MV-4-11 (cell line): ENCODE results near the gene C2orf69.

Experiments
- DNase-seq: peaks from one replicate; lab custom pipeline; 2025; lab: John Stamatoyannopoulos, UW

C2orf69 gene

GRCh38 chr2:199914372-199914958 is 3.4 kb downstream of the C2orf69 start:
- DNase-seq = no peak

GRCh38 chr2:199916980-199917379 is 5.9 kb downstream of the C2orf69 start:
- no peak for DNase-seq

DNA sequence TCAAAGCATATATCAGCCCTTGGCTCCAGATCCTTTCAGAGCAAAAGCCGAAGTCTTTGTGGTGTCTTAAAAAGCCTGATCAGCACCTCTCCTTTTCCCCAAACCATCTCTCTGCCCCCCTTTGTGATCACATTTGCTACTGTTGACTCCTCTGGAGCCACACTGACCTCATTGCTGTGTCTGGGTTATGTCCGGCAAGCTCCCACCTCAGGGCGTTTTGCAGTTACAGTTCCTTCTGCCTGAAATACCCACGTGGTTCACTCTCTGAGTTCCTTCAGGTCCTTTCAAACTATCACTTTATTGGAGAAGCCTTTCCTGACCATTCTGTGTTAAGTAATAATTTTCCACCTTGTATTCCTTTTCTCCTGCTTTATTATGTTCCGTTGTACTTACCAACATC is 11.8 kb downstream of the C2orf69 start:
- DNase-seq = peak; percentile 50

DNA sequence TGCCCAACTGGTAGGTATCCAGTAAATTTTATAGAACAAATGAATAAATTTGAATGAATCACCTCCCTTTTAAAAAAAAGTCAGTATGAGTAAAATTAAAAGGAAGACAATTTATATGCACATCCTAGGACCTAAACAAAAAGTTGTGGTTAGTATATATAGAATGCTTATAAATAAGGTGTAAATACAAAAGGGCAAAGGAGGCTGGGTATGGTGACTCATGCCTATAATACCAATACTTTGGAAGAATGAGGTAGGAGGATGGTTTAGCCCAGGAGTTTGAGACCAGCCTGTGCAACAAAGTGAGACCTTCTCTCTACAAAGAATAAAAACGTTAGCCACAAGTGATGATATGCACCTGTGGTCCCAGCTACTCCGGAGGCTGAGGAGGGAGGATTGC is 12.8 kb downstream of the C2orf69 start:
- no peak for DNase-seq

- no peak for DNase-seq
These were observed 15.7 kb downstream of the C2orf69 start for GRCh38 chr2:199926806-199927205.

DNA sequence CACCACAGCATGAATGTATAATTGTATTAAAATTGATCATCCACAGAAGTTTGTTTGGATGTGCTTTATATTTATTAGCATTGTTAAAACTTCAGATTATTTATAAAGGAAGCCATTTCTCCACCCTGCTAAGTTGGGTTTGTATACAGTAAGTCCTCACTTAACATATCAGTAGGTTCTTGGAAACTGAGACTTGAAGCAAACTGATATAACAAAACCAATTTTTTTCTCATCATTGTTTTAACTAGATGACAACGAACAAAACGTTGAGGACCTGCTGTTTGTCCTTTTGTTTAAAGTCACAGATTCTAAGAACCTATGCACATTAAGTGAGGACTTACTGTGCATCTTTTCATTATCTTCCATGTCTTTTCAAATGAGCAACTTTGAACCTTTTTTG is 17.1 kb downstream of the C2orf69 start:
- no peak for DNase-seq

DNA sequence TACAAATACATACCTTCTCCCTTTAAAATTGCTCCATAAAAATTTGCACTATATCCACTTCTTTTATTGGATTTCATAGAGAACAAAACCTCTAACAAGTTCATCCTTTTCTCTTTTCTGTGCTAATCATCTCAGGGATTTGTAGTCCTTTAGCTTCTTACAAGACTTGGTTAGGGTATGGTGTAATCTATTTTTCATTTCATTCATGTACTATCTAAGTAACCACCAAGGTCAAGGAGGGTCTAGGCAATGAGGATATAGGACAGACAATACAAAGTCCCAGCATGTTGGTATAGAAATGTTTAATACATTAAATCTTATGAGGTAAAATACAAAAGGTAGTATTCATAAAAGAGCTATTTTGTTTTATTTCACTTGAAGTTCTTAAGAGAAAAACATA is 17.5 kb downstream of the C2orf69 start:
- DNase-seq = no peak

DNA sequence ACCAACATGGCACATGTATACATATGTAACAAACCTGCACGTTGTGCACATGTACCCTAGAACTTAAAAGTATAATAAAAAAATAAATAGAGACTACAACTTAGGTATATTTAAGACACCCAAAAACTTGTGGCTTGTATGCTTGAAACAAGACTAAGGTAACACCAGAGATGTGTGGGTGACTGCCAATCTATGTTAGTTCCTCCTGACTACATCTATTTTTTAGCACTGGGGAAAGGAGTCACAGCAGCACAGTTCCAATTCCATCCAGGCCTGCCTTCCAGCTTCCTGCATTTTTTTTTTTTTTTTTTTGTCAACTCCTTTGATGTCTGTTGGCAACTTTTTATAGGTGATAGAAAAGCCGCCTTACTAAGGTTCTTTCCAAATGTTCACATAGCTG is 18.2 kb downstream of the C2orf69 start:
- DNase-seq = no peak

DNA sequence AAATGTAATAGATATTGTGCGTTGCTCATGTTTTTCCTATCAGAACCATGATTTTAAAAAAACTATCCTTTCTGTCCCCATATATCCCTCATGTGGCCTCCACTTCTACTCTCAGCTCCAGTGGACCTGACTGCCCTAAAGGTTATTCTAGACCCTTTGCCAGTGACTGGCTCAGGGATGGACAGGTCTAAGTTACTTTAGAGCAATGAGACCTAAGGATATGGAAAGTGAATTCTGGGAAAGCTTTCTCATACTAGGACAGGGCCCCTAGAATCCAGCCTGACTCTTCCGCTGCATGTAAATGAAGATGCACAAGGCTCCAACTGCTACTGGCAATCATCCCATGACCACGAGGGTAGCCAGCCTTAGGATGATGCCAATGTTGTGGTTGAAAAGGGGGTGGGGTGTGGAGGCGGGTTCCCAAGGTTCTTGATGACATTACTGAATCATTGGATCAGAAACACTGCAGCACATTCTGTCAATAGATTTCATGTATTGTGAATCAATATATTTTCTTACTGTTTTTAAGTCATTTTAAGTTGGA is 21.3 kb downstream of the C2orf69 start:
- DNase-seq = no peak

- no peak for DNase-seq
These were observed 22.4 kb downstream of the C2orf69 start for GRCh38 chr2:199933466-199933865.

DNA sequence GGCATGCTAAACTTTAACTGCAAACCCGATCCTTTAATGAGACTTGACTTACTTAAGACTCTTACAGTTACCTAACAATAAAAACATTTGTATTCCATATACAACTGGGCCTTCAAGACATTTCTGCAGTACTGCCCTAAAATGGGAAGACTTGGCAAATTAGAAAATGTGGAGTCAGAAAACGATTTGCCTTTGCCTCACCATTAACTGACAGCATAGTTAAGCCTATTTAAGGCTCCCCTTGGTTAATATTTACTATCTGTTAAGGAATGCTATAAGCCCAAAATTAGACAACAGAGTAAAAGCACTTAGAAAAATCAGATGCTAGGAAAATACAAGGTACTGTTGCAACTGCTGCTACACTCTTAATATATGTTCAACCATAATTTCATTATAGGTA is 25.5 kb downstream of the C2orf69 start:
- DNase-seq = no peak

GRCh38 chr2:199940373-199940772 is 29.3 kb downstream of the C2orf69 start:
- DNase-seq = peak; percentile 77

DNA sequence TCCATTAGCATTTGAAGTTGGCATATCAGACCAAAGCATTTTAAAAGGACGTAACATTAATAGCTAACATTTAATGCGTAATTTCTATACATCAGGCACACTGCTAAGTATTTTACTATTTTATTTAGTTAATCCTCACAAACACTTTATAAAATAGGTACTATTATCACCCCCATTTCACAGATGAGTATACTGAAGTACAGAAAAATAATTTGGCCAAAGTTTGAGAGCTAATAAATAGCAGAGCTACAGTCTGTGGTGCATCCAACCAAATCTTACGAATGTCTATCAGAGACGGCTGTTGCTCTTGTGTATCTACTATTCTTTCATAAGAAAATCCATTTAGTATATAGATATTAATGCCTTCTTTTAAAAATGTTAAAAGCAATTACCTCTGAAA is 32.3 kb downstream of the C2orf69 start:
- no peak for DNase-seq

DNA sequence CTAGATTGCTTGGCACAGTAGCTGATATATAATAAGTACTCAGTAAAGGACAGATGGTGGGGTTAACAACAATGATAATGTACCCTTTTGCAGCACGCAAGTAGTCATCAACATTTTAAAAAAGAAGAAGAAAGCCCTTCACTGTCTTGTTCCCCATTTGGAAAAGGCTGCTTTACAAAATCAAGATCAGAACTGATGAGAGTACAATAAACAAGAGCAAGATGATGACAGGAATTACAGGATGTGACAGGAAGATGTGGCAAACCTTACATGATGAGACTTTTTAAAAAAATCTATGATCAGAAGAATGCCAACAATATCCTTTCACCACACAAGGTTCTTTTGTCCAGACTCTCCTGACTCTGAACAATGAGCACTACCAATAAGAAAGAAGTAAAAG is 35.1 kb downstream of the C2orf69 start:
- DNase-seq = no peak

DNA sequence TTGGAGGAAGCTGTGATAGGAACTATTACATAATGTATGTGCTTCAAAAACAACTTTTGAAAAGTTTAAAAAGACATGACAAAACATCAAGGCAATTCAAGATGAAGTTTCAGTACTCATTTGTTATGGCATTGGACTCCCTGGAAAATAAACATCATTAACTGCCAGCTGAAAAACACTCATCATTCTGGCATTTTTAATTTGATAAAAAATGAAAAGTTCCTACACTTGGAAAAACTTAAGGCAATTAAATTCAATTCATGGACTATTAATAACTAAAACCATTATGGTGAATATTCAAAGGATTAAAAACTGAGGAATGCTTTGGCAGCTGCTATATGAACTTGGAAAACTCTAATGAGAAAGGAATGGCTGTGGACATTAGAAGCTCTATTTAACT is 35.7 kb downstream of the C2orf69 start:
- DNase-seq = no peak

- no peak for DNase-seq
These were observed 39.3 kb downstream of the C2orf69 start for GRCh38 chr2:199950396-199950795.

GRCh38 chr2:199951023-199951422 is 39.9 kb downstream of the C2orf69 start:
- DNase-seq = peak; percentile 10

DNA sequence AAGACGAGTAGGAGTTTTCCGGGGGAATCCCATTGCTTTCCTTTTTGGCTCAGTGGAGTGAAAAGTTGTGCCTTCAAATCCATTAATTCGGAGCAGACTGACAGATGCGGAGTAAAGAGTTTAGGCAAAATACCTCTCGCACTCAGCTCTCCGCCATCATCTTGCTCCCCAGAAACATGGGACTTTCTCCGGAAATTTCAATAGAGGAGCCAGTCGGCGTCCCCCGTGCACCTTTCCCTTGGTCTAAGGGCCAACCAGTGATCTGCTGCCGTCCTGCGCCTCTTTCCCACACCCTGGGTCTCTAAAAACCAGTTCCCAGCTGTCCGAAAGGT is 43.9 kb downstream of the C2orf69 start:
- DNase-seq = no peak

DNA sequence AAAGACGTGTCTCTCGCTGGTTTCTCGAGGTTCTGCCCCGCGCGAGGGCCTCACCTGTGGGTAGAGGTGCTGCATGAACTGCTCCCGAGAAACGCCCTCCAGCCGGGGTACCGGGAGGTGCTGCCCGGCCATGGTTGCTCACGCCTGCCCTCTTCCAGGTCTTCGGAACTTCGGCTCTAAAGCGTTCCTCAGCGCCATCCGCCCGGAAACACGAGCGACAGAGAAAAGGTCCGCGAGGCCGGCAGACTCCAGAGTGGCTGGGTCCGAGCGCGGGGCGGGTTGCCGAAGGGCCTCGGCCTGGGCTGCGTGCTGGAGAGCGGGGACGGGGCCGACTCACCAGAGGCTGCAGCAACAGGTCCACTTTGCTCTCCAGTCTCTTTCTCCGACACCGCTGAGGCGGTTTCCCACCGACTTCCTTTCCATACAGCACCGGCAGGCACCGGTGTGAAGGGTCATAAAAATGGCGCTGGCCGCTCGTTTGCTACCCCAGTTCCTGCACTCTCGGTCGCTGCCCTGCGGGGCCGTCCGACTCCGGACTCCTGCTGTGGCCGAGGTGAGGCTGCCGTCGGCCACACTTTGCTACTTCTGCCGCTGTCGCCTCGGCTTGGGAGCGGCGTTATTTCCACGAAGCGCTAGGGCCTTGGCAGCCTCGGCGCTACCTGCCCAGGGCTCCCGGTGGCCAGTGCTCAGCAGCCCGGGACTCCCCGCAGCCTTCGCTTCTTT is 44.4 kb downstream of the C2orf69 start, which contains the start of the genes MAIP1 and TYW5:
MAIP1 (plus strand) TSS at position 244 of the 723 bp plus-strand sequence; CDS start at position 461, 217 bp downstream.
TYW5 (minus strand) TSS at position 153 of the 723 bp plus-strand sequence; CDS start at position 132, 21 bp downstream.
- DNase-seq = peak; percentile 79

- no peak for DNase-seq
These were observed 44.9 kb downstream of the C2orf69 start for GRCh38 chr2:199956062-199956380.

DNA sequence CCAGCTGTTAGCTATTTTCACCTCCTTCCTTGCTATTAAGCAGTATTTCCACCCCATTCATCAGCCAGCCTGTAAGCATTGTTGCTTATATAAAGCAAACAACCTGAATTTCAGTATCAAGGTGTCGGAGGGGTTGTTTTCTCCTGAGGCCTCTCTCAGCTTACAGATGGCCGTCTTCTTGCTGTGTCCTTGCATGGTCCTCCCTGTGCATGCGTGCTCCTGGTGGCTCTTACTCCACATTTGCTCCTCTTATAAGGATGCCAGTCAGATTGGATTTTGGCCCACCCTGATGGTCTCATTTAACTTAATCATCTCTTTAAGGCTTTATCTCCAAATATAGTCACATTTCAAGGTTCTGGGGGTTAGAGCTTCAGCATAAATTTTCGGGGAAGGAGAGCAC is 46.9 kb downstream of the C2orf69 start:
- no peak for DNase-seq

- DNase-seq = no peak
These were observed 51.1 kb downstream of the C2orf69 start for GRCh38 chr2:199962203-199962602.

GRCh38 chr2:199966405-199966804 is 55.3 kb downstream of the C2orf69 start:
- DNase-seq = no peak

DNA sequence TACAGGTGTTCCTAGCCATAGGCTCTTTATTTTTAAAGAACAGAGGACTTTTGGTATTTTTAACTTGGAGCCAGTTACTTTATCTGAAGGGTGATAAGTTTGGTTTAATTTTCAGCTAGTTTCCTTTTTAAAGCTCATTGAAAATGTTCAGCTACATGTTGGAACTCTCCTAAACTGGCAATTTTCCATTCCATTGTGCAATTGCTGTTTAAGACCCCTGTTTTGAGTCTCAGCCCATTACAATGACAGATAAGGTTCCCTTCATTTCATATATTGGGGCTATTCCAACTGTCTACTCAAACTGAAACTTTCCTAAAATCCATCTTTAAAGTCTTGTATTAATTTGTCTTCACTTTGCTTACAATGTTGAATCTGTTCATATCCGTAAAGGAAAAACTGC is 55.9 kb downstream of the C2orf69 start:
- no peak for DNase-seq
